Measurements from ENCODE around the gene ASPSCR1. TPM values are rescaled to one million over a fixed set of nuclear protein-coding genes. Genes with fewer than 3 reads are reported as not detected.

Gene ASPSCR1
- total RNA-seq, 2 donors from 2014 or later = 19.7 to 62.3 TPM

GRCh38 chr17:82055965-82056728 is 78.7 kb downstream of the ASPSCR1 start:
- Mint-ChIP-seq H3K36me3 (no peaks in the 10 kb centered on the region), H3K27ac (no peak overlapping the region), H3K9me3 (no peaks in the 10 kb centered on the region)
- DNase-seq (ENCODE audit: low spot score in 2 of 2) (no peak), ATAC-seq (no peak)

DNA sequence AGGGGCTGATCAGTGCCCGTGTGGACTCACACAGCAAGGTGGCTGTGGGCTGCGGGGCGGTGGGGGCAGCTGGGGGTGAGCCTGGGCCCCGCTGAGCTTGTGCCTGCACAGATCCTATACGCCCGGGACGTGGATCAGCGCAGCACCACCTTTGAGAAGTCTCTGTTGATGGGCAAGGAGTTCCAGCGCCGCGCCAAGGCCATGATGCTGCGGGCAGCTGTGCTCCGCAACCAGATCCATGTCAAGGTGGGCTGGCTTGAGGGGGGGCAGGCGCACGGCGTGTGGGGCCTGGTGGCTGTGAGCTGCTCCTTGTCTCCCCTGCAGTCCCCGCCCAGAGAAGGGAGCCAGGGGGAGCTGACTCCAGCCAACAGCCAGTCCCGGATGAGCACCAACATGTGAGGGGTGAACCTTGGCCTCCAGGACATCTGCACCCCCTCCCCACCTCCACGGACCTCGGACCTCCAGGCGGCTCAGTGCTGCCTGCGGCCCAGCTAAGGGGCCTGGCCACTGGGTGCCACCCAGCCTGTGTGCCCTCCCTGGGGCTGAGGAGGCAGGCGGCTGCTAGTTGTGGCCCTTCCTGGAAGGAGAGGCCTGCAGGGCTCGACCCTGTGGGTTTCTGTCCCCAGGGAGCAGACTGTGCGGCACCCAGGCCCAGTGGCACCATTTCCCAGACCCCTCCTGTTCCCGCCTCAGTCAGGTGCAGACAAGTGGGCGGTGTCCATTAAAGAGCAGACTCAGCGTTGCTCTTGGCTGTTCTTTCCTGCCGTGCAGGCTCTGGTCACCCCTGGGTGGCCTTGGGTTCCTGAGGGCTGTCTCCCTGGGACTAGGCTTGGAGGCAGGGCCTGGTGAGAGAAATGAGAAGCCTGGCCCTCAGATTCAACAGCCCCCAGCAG is 79.5 kb downstream of the ASPSCR1 start:
- Mint-ChIP-seq H3K27ac (peak overlapping the region in 1 of 2 donors; percentile 15), H3K36me3 (no peaks in the 10 kb centered on the region), H3K9me3 (no peaks in the 10 kb centered on the region)
- DNase-seq (ENCODE audit: low spot score in 2 of 2) (no peak), ATAC-seq (no peak)

DNA sequence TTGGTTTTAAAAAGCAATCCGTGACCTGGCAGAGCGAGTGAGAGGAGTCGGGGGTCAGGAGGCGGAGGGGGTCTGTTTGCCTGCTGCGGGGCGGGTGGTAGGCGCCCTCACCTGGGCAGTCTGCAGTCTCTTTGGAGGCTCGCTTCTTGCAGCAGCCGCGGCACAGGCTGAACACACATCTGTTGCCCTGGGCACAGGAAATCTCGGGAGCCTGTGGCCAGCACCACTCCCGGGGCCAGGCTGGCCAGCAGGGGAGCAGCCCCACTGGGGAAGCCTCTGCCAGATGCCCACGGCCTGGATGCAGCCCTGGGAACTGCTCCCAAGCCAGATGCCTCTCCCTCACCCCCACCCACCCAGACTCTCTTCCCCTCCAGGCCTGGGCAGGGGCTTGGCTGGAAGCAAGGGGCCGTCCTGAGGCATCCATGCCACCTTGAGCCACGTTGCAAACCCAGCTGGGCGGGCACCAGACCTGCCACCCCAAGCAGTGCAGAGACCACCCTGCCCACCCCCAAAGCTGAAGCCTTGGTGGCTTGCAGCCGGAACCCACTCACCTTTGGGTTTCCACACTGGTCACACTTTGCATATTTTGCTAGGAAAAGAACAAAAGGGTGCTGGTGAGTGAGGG is 80.9 kb downstream of the ASPSCR1 start:
- H3K27ac Mint-ChIP-seq = no peak overlapping the region
- ATAC-seq = no peak
- no peaks in the 10 kb centered on the region for H3K36me3 Mint-ChIP-seq
- DNase-seq (ENCODE audit: low spot score in 2 of 2) = no peak
- no peaks in the 10 kb centered on the region for H3K9me3 Mint-ChIP-seq

GRCh38 chr17:82058855-82059249 is 81.4 kb downstream of the ASPSCR1 start:
- ATAC-seq (no peak), DNase-seq (ENCODE audit: low spot score in 2 of 2) (no peak)
- Mint-ChIP-seq H3K36me3 (no peaks in the 10 kb centered on the region), H3K27ac (no peak overlapping the region), H3K9me3 (no peaks in the 10 kb centered on the region)

- no peaks in the 10 kb centered on the region for H3K9me3 Mint-ChIP-seq
- ATAC-seq (no peak), DNase-seq (ENCODE audit: low spot score in 2 of 2) (no peak)
- no peaks in the 10 kb centered on the region for H3K36me3 Mint-ChIP-seq
- no peak overlapping the region for H3K27ac Mint-ChIP-seq
These were observed 82.0 kb downstream of the ASPSCR1 start for GRCh38 chr17:82059272-82060000.

DNA sequence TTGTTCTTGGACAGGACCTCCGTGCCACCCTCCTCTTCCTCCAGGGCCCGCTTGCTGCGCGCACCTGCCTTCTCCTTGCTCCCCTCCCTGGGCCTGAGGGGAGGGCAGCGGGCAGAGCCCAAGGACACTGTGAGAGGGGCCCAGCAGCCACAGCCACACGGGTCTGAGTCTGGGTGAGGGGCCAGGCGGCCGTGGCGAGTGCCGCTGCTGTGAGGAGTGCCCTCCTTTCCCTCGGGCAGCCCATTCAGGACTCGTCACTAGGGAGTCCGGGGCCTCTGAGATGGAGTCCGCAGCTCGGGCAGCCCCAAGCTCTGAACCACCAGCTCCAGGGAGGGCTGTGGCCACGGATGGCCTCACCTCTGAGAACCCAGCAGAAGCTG is 82.6 kb downstream of the ASPSCR1 start:
- ATAC-seq = no peak
- Mint-ChIP-seq H3K9me3 (no peaks in the 10 kb centered on the region), H3K27ac (peak overlapping the region in 1 of 2 donors; percentile 75), H3K36me3 (no peaks in the 10 kb centered on the region)
- DNase-seq (ENCODE audit: low spot score in 2 of 2) = no peak

DNA sequence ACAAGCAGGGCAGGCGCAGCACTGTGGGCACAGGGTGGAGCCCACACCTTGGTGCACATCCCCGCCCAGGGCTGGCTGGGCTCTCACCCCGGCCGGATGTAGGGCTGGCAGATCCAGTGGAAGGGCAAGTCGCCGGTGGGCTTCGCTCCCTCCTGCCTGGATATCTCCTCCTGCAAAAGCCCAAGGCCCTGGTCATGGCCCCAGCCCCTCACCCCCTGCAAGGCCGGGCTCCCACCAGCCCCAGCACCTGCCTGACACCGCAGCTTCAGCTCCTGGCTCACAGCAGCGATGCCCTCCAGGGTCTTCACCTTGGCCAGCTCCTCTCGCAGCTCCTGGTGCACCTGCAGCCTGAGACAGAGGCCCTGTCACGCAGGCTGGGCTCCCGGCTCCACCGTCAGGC is 83.2 kb downstream of the ASPSCR1 start:
- no peaks in the 10 kb centered on the region for H3K9me3 Mint-ChIP-seq
- ATAC-seq = no peak
- no peaks in the 10 kb centered on the region for H3K36me3 Mint-ChIP-seq
- DNase-seq (ENCODE audit: low spot score in 2 of 2) = no peak
- H3K27ac Mint-ChIP-seq = peak overlapping the region in 1 of 2 donors; percentile 75

DNA sequence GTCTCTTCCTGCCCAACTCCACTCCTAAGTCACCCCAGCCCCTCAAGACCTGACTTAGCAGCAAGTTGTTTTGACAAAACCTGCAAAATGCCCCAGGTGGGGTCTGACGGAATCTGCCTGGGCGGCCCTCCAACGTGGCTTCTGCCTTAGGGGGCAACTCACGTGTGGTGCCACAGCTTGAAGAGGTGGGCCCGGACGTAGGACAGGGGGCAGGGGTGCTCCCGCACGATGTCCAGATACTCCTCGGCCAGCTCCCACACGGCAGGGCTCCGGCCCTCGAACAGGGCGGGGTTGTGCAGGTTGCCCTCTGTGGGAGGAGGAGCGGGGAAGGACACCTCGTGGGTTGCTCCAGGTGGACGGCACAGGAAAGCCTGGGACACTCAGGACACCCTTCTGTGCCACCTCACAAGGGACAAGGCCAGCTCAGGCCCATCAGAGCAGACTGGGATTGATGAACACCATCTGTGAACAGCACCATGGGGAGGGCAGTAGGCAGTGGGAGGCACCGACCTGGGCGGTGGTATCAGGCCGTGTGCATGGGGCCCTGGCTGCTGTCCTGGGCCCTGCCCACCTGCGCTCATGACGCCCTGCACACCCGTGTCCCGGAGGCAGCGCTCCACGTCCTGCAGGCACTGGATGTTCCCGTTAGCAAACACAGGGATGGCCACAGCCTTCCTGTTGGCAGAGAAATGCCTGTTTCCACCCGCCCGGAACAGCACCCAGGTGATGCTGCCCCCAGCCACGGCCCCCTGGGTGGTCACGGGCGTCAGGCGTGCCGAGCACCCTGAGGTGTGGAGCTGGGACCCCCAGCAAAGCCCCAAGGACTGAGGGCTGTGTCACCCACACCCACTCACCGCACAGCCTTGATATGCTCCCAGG is 83.9 kb downstream of the ASPSCR1 start:
- no peak for ATAC-seq

GRCh38 chr17:82062076-82062983 is 84.9 kb downstream of the ASPSCR1 start:
- H3K9me3 Mint-ChIP-seq = no peaks in the 10 kb centered on the region
- DNase-seq (ENCODE audit: low spot score in 2 of 2) = no peak
- no peak overlapping the region for H3K27ac Mint-ChIP-seq
- ATAC-seq = no peak
- H3K36me3 Mint-ChIP-seq = peaks cover 0 to 4% of the 10 kb centered on the region in 2 donors

More for the DNA sequence above, 83.9 kb downstream of the ASPSCR1 start:
- Mint-ChIP-seq H3K27ac (peak overlapping the region in 1 of 2 donors; percentile 75), H3K36me3 (peaks cover 0 to 3% of the 10 kb centered on the region in 2 donors), H3K9me3 (no peaks in the 10 kb centered on the region)
- no peak for DNase-seq (ENCODE audit: low spot score in 2 of 2)

GRCh38 chr17:82062984-82063368 is 85.5 kb downstream of the ASPSCR1 start:
- H3K36me3 Mint-ChIP-seq = peaks cover 0 to 4% of the 10 kb centered on the region in 2 donors
- no peak for ATAC-seq
- DNase-seq (ENCODE audit: low spot score in 2 of 2) = no peak
- H3K27ac Mint-ChIP-seq = no peak overlapping the region
- H3K9me3 Mint-ChIP-seq = no peaks in the 10 kb centered on the region

DNA sequence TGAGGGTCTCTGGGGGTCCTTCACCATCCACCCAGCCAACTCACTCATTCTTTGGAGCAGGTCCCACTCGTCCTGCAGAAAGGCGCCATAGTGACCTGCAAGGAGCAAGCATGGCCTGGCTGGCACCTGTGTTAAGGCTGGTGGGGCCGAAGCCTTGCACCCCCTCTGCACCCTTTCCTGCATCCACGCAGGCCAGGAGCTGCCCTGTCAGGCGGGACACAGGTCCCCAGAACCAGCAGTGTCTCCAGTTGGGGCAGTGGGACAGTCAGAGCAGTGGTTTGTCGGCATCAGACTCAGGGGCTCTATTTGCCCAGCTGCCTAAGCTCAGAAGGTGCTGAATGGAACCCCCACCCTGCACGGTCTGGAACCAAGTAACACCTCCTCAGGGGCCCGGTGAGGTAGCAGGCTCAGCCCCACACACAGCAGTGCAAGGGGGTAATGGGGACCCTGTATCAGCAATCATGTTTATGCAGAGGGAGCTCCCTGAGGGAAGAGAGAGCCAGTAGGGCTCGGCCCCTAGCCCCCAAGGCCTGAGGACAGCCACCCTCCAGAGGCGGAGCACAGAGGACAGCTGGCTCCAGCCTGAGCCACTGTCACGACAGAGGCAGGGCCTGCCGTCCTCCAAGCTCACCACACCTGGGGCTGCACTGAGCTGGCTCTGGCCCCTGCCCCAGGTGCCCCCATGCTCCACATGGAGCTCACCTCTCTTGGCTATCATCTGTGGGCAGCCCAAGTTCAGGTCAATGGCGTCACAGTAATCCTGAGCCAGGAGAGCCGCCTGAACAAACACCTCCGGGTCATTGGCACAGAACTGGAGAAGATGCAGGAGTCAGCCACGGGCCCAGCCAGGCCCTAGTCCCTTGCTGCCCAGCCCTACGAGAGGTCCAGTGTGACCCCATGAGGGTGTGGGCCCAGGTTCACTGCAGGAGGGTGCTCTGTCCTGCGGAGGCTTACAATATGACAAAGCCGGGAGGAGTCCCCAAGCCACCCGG is 86.3 kb downstream of the ASPSCR1 start:
- DNase-seq (ENCODE audit: low spot score in 2 of 2) (no peak), ATAC-seq (no peak)
- Mint-ChIP-seq H3K27ac (peak overlapping the region in 1 of 2 donors; percentile 57), H3K36me3 (peaks cover 0 to 4% of the 10 kb centered on the region in 2 donors), H3K9me3 (no peaks in the 10 kb centered on the region)

GRCh38 chr17:82064433-82065192 is 87.2 kb downstream of the ASPSCR1 start:
- Mint-ChIP-seq H3K9me3 (no peaks in the 10 kb centered on the region), H3K36me3 (peaks cover 0 to 4% of the 10 kb centered on the region in 2 donors), H3K27ac (peak overlapping the region in 1 of 2 donors; percentile 57)
- no peak for DNase-seq (ENCODE audit: low spot score in 2 of 2)
- no peak for ATAC-seq

DNA sequence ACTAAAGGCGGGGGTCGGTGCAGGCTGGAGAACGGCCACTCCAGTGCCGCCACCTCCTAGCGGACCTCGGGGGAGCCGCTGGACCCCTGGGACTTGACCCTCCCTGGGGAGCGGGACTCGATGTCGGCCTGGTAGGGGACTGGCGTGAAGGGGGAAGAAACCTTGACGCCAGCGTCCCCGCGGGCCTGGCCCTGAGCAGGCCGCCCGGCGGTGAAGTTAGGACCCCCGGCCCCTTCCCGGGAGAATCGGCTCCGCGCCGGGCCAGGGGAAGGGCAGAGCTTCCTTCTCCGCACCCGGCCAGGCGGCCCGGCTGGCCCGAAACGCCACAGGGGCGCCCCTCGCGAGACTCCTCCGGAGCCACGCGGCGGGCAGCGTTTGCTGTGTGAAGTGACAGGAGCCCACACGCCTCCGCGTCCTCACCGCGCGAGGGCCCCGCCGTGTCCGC is 87.8 kb downstream of the ASPSCR1 start:
- Mint-ChIP-seq H3K27ac (peak overlapping the region in 1 of 2 donors; percentile 57), H3K9me3 (no peaks in the 10 kb centered on the region), H3K36me3 (peaks cover 0 to 4% of the 10 kb centered on the region in 2 donors)
- DNase-seq (ENCODE audit: low spot score in 2 of 2) = no peak
- peak; percentile 63 to 71 for ATAC-seq

Data from activated naive CD4-positive, alpha-beta T cell treated with anti-CD3 and anti-CD28 coated beads, Interleukin-2, amount 50 U/mL, for 72 hours (primary cell).